BE2C (cell line): ENCODE results near the gene PRKN.
A peak's percentile ranks its signal among the peaks of the same experiment; 100 is the strongest.

Source experiments
- DNase-seq: peaks from one replicate; pipeline ENCODE4 v3.0.0-alpha.2; 2020
- H3K27me3 ChIP-seq: fragments of 250-450 bp; sonication (Bioruptor Pico); 2 replicates; pipeline ENCODE4 v1.5.1; 2020; ENCODE audit warnings: mild to moderate bottlenecking
- H3K36me3 ChIP-seq: fragments of 250-450 bp; sonication (Bioruptor Pico); 2 replicates; pipeline ENCODE4 v1.5.1; 2020; ENCODE audit warnings: mild to moderate bottlenecking
- H3K4me1 ChIP-seq: fragments of 250-450 bp; sonication (Bioruptor Pico); 2 replicates; pipeline ENCODE4 v1.5.1; 2020
- H3K4me3 ChIP-seq: 2 replicates; pipeline ENCODE4 v1.5.1; 2011; ENCODE audit warnings: low read depth, low read length
- H3K9me3 ChIP-seq: fragments of 250-450 bp; sonication (Bioruptor Pico); 2 replicates; pipeline ENCODE4 v1.5.1; 2020
- CTCF ChIP-seq: IDR thresholded peaks from 2 replicates; pipeline ENCODE4 v1.5.1; 2012; ENCODE audit warnings: mild to moderate bottlenecking, low read depth, low read length

Gene PRKN

GRCh38 chr6:161696801-161697200 lies 1030.8 kb downstream of the PRKN start:
- Histone ChIP-seq H3K4me1 (no peaks in the 10 kb centered on the region), H3K36me3 (no peaks in the 10 kb centered on the region), H3K4me3 (no peak overlapping the region), H3K27me3 (no peaks in the 10 kb centered on the region), H3K9me3 (no peaks in the 10 kb centered on the region)
- TF ChIP-seq CTCF, result no peak
- DNase-seq, result no peak

- DNase-seq, result peak; percentile 25
- Histone ChIP-seq H3K27me3 (no peaks in the 10 kb centered on the region), H3K9me3 (no peaks in the 10 kb centered on the region), H3K4me3 (no peak overlapping the region), H3K4me1 (no peaks in the 10 kb centered on the region), H3K36me3 (no peaks in the 10 kb centered on the region)
- TF ChIP-seq CTCF, result peak; percentile 74
Observed at GRCh38 chr6:161694995-161695394, 1032.6 kb downstream of the PRKN start.

GRCh38 chr6:161686655-161687054 lies 1040.9 kb downstream of the PRKN start:
- Histone ChIP-seq H3K36me3 (no peaks in the 10 kb centered on the region), H3K27me3 (no peaks in the 10 kb centered on the region), H3K4me1 (no peaks in the 10 kb centered on the region), H3K4me3 (no peak overlapping the region), H3K9me3 (no peaks in the 10 kb centered on the region)
- DNase-seq, result no peak
- no peak for TF ChIP-seq CTCF

GRCh38 chr6:161684731-161685475 lies 1042.7 kb downstream of the PRKN start:
- Histone ChIP-seq H3K4me3 (no peak overlapping the region), H3K4me1 (no peaks in the 10 kb centered on the region), H3K27me3 (no peaks in the 10 kb centered on the region), H3K9me3 (no peaks in the 10 kb centered on the region), H3K36me3 (no peaks in the 10 kb centered on the region)
- DNase-seq, result no peak
- TF ChIP-seq CTCF, result no peak

DNA sequence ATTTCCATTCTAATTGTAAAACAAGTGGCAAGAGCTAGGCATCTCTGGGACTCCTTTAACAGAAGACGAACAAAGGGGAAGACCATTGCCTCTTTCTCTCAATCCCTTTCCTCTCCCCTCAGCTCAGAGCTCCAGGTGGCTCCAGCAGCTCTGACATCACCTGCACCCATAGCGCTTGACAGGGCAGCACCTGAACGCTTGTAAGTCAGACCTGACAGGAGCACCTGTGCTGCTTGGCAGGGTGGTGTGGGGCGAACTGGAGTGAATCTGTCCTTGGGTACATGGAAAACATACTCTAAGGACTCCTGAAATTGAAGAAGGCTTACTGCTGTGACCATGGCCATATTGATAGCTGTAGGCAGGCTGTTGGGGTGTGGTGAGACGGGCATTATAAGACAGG lies 1044.2 kb downstream of the PRKN start:
- no peak for DNase-seq
- Histone ChIP-seq H3K4me3 (no peak overlapping the region), H3K9me3 (no peaks in the 10 kb centered on the region), H3K36me3 (no peaks in the 10 kb centered on the region), H3K27me3 (no peaks in the 10 kb centered on the region), H3K4me1 (no peaks in the 10 kb centered on the region)
- TF ChIP-seq CTCF, result no peak

DNA sequence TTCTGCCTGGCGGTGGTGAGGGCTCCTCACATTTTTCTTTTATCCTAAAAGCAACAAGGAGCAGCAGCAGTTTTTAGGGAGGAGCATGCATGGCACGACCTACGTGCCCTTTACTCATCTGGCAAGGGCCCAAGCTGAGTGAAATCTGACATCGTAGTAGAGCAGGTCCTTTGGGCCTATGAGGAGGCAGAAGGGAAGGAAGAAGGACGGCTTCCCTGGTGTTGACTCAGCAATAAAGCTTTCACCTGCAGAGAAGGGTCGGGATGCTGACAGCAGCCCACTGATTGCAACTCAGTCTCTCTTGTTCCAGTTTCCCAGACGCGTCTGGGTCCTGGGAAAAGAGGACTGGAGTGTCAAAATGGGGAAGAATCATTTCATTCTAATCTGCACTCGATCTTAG lies 1044.6 kb downstream of the PRKN start:
- no peak for TF ChIP-seq CTCF
- no peaks in the 10 kb centered on the region for H3K4me1 ChIP-seq
- no peaks in the 10 kb centered on the region for H3K36me3 ChIP-seq

More for the DNA sequence above, 1044.6 kb downstream of the PRKN start:
- DNase-seq, result no peak
- Histone ChIP-seq H3K4me3 (no peak overlapping the region), H3K27me3 (no peaks in the 10 kb centered on the region), H3K9me3 (no peaks in the 10 kb centered on the region)
